GM19324 (cell line): Measurements from ENCODE around the gene MGMT.
A peak's percentile ranks its signal among the peaks of the same experiment; 100 is the strongest.

Source experiments
- ATAC-seq: cut with Tn5 transposase; IDR thresholded peaks from one replicate; pipeline ENCODE4 v1.9.1; 2021; ENCODE audit warnings: mild to moderate bottlenecking, moderate library complexity; ENCODE audit not compliant: unreplicated experiment, low FRiP score

The MGMT gene

GRCh38 chr10:129449893-129450292 lies 17.1 kb upstream of the MGMT start:
- no peak for ATAC-seq

GRCh38 chr10:129450391-129450790 lies 16.6 kb upstream of the MGMT start:
- ATAC-seq = no peak

GRCh38 chr10:129455625-129456024 lies 11.4 kb upstream of the MGMT start:
- no peak for ATAC-seq

GRCh38 chr10:129459762-129460539 lies 7.1 kb upstream of the MGMT start:
- ATAC-seq = no peak

GRCh38 chr10:129462257-129462795 lies 4.7 kb upstream of the MGMT start:
- ATAC-seq = no peak

- ATAC-seq = no peak
Observed at GRCh38 chr10:129464251-129464650, 2.8 kb upstream of the MGMT start.

GRCh38 chr10:129465796-129466702 lies 992 bp upstream of the MGMT start:
- ATAC-seq = no peak

GRCh38 chr10:129467359-129468064 lies 471 bp downstream of the MGMT start:
- ATAC-seq = peak; percentile 9

GRCh38 chr10:129468187-129468586 lies 1.1 kb downstream of the MGMT start:
- ATAC-seq = no peak

- no peak for ATAC-seq
Observed at GRCh38 chr10:129470103-129470851, 3.2 kb downstream of the MGMT start.

- no peak for ATAC-seq
Observed at GRCh38 chr10:129471447-129472175, 4.6 kb downstream of the MGMT start.

GRCh38 chr10:129472696-129473555 lies 5.9 kb downstream of the MGMT start:
- ATAC-seq = no peak

GRCh38 chr10:129474642-129475041 lies 7.6 kb downstream of the MGMT start:
- ATAC-seq = no peak

- no peak for ATAC-seq
Observed at GRCh38 chr10:129476431-129476830, 9.4 kb downstream of the MGMT start.

- ATAC-seq = no peak
Observed at GRCh38 chr10:129477051-129477450, 10.0 kb downstream of the MGMT start.

GRCh38 chr10:129481641-129482040 lies 14.6 kb downstream of the MGMT start:
- no peak for ATAC-seq

- no peak for ATAC-seq
Observed at GRCh38 chr10:129483430-129484010, 16.5 kb downstream of the MGMT start.

- no peak for ATAC-seq
Observed at GRCh38 chr10:129486805-129487204, 19.8 kb downstream of the MGMT start.
